HS-27A (cell line): Measurements from ENCODE around the gene DGKZ.

Experiments
- DNase-seq: peaks from one replicate; pipeline ENCODE4 v3.0.0-alpha.2; 2012; ENCODE audit warnings: low read depth, missing footprints

The DGKZ gene

GRCh38 chr11:46381819-46382645 lies 34.8 kb downstream of the DGKZ start:
- no peak for DNase-seq

- DNase-seq = no peak
Measured at GRCh38 chr11:46382646-46383403, 35.6 kb downstream of the DGKZ start.

GRCh38 chr11:46383404-46383758 lies 36.1 kb downstream of the DGKZ start:
- no peak for DNase-seq

GRCh38 chr11:46383974-46384701 lies 36.9 kb downstream of the DGKZ start:
- DNase-seq = no peak

- DNase-seq = no peak
Measured at GRCh38 chr11:46385169-46386004, 38.1 kb downstream of the DGKZ start.

- no peak for DNase-seq
Measured at GRCh38 chr11:46386005-46386578, 38.8 kb downstream of the DGKZ start.

- no peak for DNase-seq
Measured at GRCh38 chr11:46386674-46387073, 39.4 kb downstream of the DGKZ start.

GRCh38 chr11:46387456-46387855 lies 40.2 kb downstream of the DGKZ start:
- DNase-seq = no peak

GRCh38 chr11:46387919-46388618 lies 40.8 kb downstream of the DGKZ start:
- DNase-seq = no peak

GRCh38 chr11:46388619-46389449 lies 41.6 kb downstream of the DGKZ start:
- DNase-seq = no peak

- DNase-seq = no peak
Measured at GRCh38 chr11:46389450-46390330, 42.4 kb downstream of the DGKZ start.

GRCh38 chr11:46390331-46391171 lies 43.3 kb downstream of the DGKZ start:
- no peak for DNase-seq

GRCh38 chr11:46391186-46391577 lies 43.9 kb downstream of the DGKZ start:
- no peak for DNase-seq

GRCh38 chr11:46391578-46392420 lies 44.5 kb downstream of the DGKZ start, which contains the start of gene CHRM4:
CHRM4 (minus strand) TSS chr11:46391776; CDS start chr11:46386557, 5,219 bp downstream.
- DNase-seq = no peak

- no peak for DNase-seq
Measured at GRCh38 chr11:46392421-46393230, 45.4 kb downstream of the DGKZ start.

GRCh38 chr11:46393231-46393616 lies 46.0 kb downstream of the DGKZ start:
- DNase-seq = no peak
